GM19395 (cell line): ENCODE data around the gene PLA2G4D.

Experiments
- ATAC-seq: cut with Tn5 transposase; IDR thresholded peaks from one replicate; pipeline ENCODE4 v1.9.1; 2021; ENCODE audit warnings: mild to moderate bottlenecking, moderate library complexity; ENCODE audit not compliant: unreplicated experiment

PLA2G4D gene

DNA sequence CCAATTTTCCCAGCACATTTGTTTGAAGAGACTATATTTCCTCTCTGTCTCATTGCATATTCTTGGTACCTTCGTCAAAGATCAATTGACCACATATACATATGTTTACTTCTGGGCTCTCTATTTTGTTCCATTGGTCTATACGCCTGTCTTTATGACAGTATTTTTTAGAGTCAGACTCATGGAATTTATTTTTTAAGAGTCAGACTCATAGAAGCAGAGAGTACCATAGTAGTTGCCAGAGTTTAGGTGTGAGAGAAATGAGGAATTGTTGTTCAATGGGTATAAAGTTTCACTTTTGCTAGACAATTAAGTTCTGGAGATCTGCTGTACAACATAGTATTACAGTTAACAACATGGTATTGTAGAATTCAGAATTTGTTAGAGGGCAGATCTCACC, 35.0 kb upstream of the PLA2G4D start:
- ATAC-seq, result no peak

DNA sequence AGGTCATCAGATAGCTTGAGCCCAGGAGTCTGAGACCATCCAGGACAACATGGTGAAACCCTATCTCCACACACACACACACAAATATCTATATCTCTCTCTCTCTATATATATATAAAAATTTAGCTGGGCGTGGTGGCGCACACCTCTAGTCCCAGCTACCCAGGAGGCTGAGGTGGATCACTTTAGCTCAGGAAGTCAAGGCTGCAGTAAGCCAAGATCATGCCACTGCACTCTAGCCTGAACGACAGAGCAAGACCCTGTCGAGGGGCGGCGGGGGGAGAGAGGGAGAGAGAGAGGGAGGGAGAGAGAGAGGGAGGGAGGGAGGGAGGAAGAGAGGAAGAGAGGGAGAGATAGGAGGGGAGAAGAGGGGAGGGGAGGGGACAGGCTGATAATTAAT, 34.1 kb upstream of the PLA2G4D start:
- no peak for ATAC-seq

DNA sequence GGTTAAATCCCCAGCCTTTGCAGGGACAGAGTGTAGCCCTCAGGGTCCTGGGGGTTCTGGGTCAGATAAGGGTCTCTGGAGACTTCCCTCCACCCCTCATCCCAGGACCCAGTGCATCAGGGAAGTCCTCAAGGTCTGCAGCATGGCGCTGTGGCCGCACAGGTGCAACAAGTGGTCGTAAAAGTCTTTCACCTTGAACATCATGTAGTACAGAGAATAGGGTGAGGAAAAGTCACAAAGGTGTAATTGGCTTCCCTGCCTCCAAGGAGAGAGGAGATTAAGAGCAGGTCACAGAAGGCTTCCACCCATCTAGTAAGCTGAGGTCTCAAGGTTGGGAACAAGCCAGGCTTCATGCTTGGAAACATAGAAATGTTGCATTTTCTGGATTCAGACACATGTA, 29.2 kb upstream of the PLA2G4D start:
- ATAC-seq, result no peak

GRCh38 chr15:42121682-42122081, 27.3 kb upstream of the PLA2G4D start:
- ATAC-seq, result no peak

DNA sequence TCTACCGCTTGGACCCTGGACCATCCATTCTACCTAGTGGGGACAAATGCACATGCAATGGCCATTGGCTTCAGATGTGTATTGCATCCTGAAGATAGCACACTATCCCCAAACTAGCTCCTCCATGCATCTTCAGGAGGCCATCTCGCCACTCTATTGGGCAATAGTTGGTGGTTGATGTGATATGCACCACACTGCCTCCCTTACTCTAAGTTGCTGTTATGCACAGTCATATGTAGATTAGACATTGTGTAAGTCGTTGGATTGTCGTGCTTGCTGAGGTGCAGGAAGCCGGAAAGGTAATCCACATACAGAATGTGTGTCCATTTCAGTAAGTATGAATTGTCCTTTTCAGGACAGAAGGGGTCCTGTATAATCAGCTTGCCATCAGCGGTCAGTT, 26.7 kb upstream of the PLA2G4D start:
- no peak for ATAC-seq

DNA sequence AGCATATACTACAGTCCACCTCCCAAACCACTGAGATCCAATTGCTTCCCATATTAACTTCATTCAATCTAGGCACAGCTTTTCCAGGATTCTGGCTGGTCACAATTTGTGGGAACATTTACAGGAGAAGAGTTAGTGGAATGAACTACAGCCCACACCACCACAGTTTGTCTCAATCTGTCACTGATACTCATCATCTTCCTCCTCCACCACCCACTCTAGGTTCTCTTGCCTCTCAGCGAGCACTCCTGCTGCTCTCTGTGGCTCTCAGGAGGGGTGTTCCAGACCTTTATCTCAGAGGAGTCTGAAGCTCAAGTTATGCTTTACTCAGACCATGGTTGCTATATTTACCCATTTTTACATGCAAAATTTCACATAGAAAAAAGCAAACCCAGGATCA, 25.9 kb upstream of the PLA2G4D start:
- ATAC-seq, result no peak

DNA sequence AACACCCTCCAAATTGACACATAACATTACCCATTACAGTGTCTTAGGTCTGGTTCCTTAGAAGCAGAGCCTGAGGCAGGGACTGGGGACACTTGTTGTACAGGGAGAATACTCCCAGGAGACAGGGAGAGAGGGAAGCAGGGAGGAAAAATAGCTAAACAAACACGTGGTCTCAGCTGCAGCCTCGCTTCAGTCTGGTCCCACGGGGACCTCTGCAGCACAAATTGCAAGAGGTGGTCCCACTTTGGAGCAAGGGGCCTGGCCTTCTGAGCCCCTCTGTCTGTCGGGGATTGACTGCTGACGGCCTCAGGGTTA, 25.0 kb upstream of the PLA2G4D start:
- ATAC-seq, result no peak

- no peak for ATAC-seq
Observed at GRCh38 chr15:42118650-42119445, 24.5 kb upstream of the PLA2G4D start.

DNA sequence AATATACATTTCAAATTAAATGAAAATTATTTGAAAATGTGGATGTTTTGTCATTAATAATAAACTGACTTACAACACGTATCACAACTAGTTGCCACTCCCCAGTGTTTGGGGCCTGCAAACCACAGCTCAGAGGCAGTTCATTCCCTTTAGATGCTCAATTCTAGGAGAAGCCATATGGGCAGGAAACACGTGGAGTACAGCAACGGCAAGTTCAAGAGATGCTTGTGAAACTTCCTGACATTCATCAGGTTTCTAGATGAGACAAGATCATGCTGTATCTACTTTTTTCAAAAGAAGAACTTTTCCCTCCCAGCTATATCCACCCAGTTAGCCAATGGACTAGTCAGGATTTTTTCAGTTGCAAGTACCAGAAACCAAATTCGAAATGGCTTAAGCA, 17.6 kb upstream of the PLA2G4D start:
- ATAC-seq, result no peak

DNA sequence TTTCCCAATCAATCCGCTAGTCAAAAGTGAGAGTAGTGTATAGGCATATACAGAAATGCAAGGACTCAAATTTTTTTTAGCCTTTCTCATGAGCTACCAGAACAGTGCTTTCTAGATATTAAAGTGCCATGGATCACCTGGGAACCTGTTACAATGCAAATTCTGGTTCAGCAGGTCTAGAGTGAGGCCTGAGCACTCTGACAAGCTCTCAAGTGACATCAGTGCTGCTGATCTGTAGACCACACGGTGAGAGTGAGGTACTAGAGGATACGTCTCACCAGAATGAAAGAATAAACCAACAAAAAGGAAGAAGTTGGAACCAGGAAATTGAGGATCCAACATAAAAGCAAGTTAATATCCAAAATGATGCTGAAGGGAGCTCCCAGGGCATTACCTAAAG, 16.0 kb upstream of the PLA2G4D start:
- no peak for ATAC-seq

GRCh38 chr15:42108806-42109205, 14.4 kb upstream of the PLA2G4D start:
- no peak for ATAC-seq

GRCh38 chr15:42108189-42108588, 13.8 kb upstream of the PLA2G4D start:
- ATAC-seq, result no peak

- no peak for ATAC-seq
Observed at GRCh38 chr15:42107473-42107872, 13.1 kb upstream of the PLA2G4D start.

GRCh38 chr15:42106288-42106687, 11.9 kb upstream of the PLA2G4D start:
- ATAC-seq, result no peak

- no peak for ATAC-seq
Observed at GRCh38 chr15:42104095-42104891, 9.9 kb upstream of the PLA2G4D start.

GRCh38 chr15:42102646-42103235, 8.4 kb upstream of the PLA2G4D start:
- ATAC-seq, result no peak

- ATAC-seq, result no peak
Observed at GRCh38 chr15:42101861-42102260, 7.5 kb upstream of the PLA2G4D start.

GRCh38 chr15:42100021-42100800, 5.8 kb upstream of the PLA2G4D start:
- no peak for ATAC-seq

DNA sequence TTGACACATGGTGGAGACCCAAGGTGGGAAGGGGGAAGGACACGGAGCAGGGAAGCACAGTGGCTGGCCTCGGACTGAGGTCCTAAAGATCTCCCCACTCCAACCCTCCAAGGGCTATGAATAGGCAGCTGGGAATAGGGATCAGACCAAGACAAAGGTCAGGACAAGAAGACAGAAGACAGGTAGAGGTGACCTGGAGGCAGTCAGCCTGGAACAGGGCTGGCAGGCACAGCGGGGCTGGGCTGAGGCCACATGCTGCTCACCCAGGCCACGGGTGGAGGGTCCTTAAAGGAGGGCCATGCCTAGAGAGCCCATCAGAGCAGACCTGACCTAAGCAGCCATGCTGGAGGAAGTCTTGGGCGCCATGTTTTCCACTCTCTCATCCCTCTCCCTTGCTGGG, 2.7 kb upstream of the PLA2G4D start:
- ATAC-seq, result no peak

GRCh38 chr15:42093966-42094365, 396 bp downstream of the PLA2G4D start:
- no peak for ATAC-seq
